Sigmoid colon (tissue), 4 donors: ENCODE measurements around the gene ZNF556.

Source experiments
- CTCF ChIP-seq, 4 experiments: fragments of 450-650 bp in 3 of 4; fragments of 200-600 bp in 1 of 4; IDR thresholded peaks; one replicate each; pipeline ENCODE4 v1.5.1; 2016 to 2019; ENCODE audit warnings: antibody characterized with exemption in 4 of 4, mild to moderate bottlenecking in 3 of 4, moderate library complexity in 2 of 4
- EP300 ChIP-seq, 4 donors: sonication (generic); formaldehyde crosslinking; IDR thresholded peaks; one replicate each; pipeline ENCODE4 v1.6.1; 2017; ENCODE audit warnings: antibody characterized with exemption in 4 of 4
- POLR2A ChIP-seq, 2 donors: fragments of 450-650 bp; IDR thresholded peaks; one replicate each; pipeline ENCODE4 v1.6.1; 2016; ENCODE audit warnings: antibody characterized with exemption in 2 of 2, mild to moderate bottlenecking in 2 of 2, moderate library complexity in 2 of 2

DNA sequence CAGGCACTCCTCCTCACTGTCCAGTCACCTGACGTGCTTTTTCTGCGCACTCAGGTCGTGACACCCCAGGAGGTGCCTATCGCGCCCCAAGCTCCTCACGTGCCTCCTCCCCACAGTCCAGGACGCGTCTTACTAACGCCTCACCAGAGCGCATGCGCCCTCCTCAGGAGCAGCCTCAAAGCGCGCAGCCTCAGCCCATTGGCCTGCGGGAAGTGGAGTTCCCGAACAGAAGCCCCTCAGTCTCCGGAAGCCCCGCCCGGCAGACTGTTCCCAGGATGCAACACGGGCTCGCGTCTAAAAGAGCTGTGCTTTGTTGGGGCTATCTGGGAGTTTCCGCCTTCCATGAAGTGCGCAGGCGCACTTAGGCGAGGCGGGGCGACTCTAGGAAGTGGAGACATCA is 8.3 kb upstream of the ZNF556 start:
- TF ChIP-seq CTCF (IDR thresholded peaks at IDR 0.05) (no peak), POLR2A (IDR thresholded peaks at IDR 0.05) (no peak), EP300 (IDR thresholded peaks at IDR 0.05) (no peak)
